Gastroesophageal sphincter (tissue), 3 donors: ENCODE measurements around the gene CLMP.

Experiments
- CTCF ChIP-seq, 4 experiments: fragments of 200-600 bp in 2 of 4; fragments of 450-650 bp in 2 of 4; sonication (generic) in 1 of 4; IDR thresholded peaks; one replicate each; pipeline ENCODE4 v1.5.1; 2017 to 2019; ENCODE audit warnings: antibody characterized with exemption in 4 of 4, mild to moderate bottlenecking in 2 of 4, moderate library complexity in 2 of 4
- EP300 ChIP-seq: sonication (generic); formaldehyde crosslinking; IDR thresholded peaks from one replicate; pipeline ENCODE4 v1.6.1; 2017; ENCODE audit warnings: antibody characterized with exemption, mild to moderate bottlenecking
- POLR2A ChIP-seq, 2 donors: fragments of 450-650 bp; IDR thresholded peaks; one replicate each; pipeline ENCODE4 v1.6.1; 2017; ENCODE audit warnings: antibody characterized with exemption in 2 of 2, mild to moderate bottlenecking in 2 of 2, moderate library complexity in 1 of 2

GRCh38 chr11:123181767-123182500, 13.1 kb downstream of the CLMP start:
- TF ChIP-seq POLR2A (IDR thresholded peaks at IDR 0.05): no peak
- no peak for TF ChIP-seq EP300
- no peak for TF ChIP-seq CTCF (IDR thresholded peaks at IDR 0.05)
